Mesenchymal stem cell (in vitro differentiated cells and primary cell): Measurements from ENCODE around the gene TMEM81.

Source experiments
- DNase-seq: peaks from one replicate; pipeline ENCODE4 v3.0.0-alpha.2; 2013
- H2AFZ ChIP-seq: one replicate; pipeline ENCODE4 v1.6.1; 2013; ENCODE audit warnings: low read depth, mild to moderate bottlenecking, control low read depth, inconsistent platforms, low read length, moderate library complexity
- H2AK5ac ChIP-seq: 2 replicates; pipeline ENCODE4 v1.6.1; 2013; ENCODE audit warnings: low read length, moderate library complexity, mild to moderate bottlenecking, inconsistent platforms; ENCODE audit not compliant: severe bottlenecking
- H2BK120ac ChIP-seq: one replicate; pipeline ENCODE4 v1.6.1; 2013; ENCODE audit warnings: low read depth, mild to moderate bottlenecking, inconsistent platforms, low read length, moderate library complexity
- H2BK12ac ChIP-seq, 2 experiments: one replicate each; pipeline ENCODE4 v1.6.1; 2013; ENCODE audit warnings: inconsistent platforms in 2 of 2, low read length in 2 of 2, mild to moderate bottlenecking in 2 of 2, moderate library complexity in 2 of 2, control low read depth in 1 of 2
- H2BK15ac ChIP-seq: one replicate; pipeline ENCODE4 v1.6.1; 2013; ENCODE audit warnings: mild to moderate bottlenecking, low read depth, inconsistent platforms; ENCODE audit not compliant: poor library complexity, severe bottlenecking
- H2BK5ac ChIP-seq: 2 replicates; pipeline ENCODE4 v1.6.1; 2013; ENCODE audit warnings: low read depth, mild to moderate bottlenecking, low read length, control low read depth, inconsistent platforms; ENCODE audit not compliant: poor library complexity, severe bottlenecking
- H3K14ac ChIP-seq, 2 experiments: one replicate each; pipeline ENCODE4 v1.6.1; 2013; ENCODE audit warnings: inconsistent platforms in 2 of 2, low read length in 2 of 2, control low read depth in 1 of 2, mild to moderate bottlenecking in 1 of 2, moderate library complexity in 1 of 2
- H3K18ac ChIP-seq, 2 experiments: one replicate each; pipeline ENCODE4 v1.6.1; 2013; ENCODE audit warnings: inconsistent platforms in 2 of 2, low read length in 2 of 2, control low read depth in 1 of 2, low read depth in 1 of 2, mild to moderate bottlenecking in 1 of 2
- H3K23ac ChIP-seq, 2 experiments: one replicate each; pipeline ENCODE4 v1.6.1; 2013; ENCODE audit warnings: inconsistent platforms in 2 of 2, low read length in 2 of 2, mild to moderate bottlenecking in 2 of 2, moderate library complexity in 2 of 2, control low read depth in 1 of 2
- H3K27ac ChIP-seq: 2 replicates; pipeline ENCODE4 v1.5.1; 2013; ENCODE audit warnings: mild to moderate bottlenecking, moderate library complexity, low read length, control low read depth, inconsistent platforms; ENCODE audit not compliant: poor library complexity, severe bottlenecking
- H3K27me3 ChIP-seq, 2 experiments: 2 replicates each; pipeline versions ENCODE4 v1.6.1 to v1.7.0; 2013; ENCODE audit warnings: low read length in 2 of 2, mild to moderate bottlenecking in 2 of 2, moderate library complexity in 2 of 2, control low read depth in 1 of 2, inconsistent platforms in 1 of 2; ENCODE audit not compliant: control insufficient read depth in 1 of 2, insufficient read depth in 1 of 2
- H3K36me3 ChIP-seq, 2 experiments: 2 replicates each; pipeline versions ENCODE4 v1.6.1 to v1.7.0; 2013; ENCODE audit warnings: low read length in 2 of 2, control low read depth in 1 of 2, inconsistent platforms in 1 of 2, low read depth in 1 of 2, mild to moderate bottlenecking in 1 of 2; ENCODE audit not compliant: insufficient read depth in 2 of 2, control insufficient read depth in 1 of 2
- H3K4ac ChIP-seq, 2 experiments: one replicate each; pipeline ENCODE4 v1.6.1; 2013; ENCODE audit warnings: inconsistent platforms in 2 of 2, low read length in 2 of 2, mild to moderate bottlenecking in 2 of 2, moderate library complexity in 2 of 2, control low read depth in 1 of 2, low read depth in 1 of 2
- H3K4me1 ChIP-seq: 2 replicates; pipeline ENCODE4 v1.6.1; 2013; ENCODE audit warnings: low read depth, low read length, control low read depth; ENCODE audit not compliant: control insufficient read depth, insufficient read depth
- H3K4me2 ChIP-seq: 2 replicates; pipeline ENCODE4 v1.6.1; 2013; ENCODE audit warnings: low read length, mild to moderate bottlenecking, inconsistent platforms; ENCODE audit not compliant: poor library complexity, severe bottlenecking
- H3K4me3 ChIP-seq, 2 experiments: 2 replicates each; pipeline versions ENCODE4 v1.5.1 to v1.7.0; 2013; ENCODE audit warnings: low read length in 2 of 2, mild to moderate bottlenecking in 2 of 2, control low read depth in 1 of 2, low read depth in 1 of 2; ENCODE audit not compliant: insufficient read depth in 1 of 2
- H3K79me1 ChIP-seq: replicated peaks from 2 replicates; pipeline ENCODE4 v1.6.1; 2013; ENCODE audit warnings: mild to moderate bottlenecking, control low read depth, low read length, inconsistent platforms; ENCODE audit not compliant: poor library complexity, severe bottlenecking
- H3K9ac ChIP-seq: 2 replicates; pipeline ENCODE4 v1.7.0; 2013; ENCODE audit warnings: mild to moderate bottlenecking, low read length, moderate library complexity
- H3K9me3 ChIP-seq: 2 replicates; pipeline ENCODE4 v1.7.0; 2013; ENCODE audit warnings: mild to moderate bottlenecking, low read length; ENCODE audit not compliant: control insufficient read depth
- H4K8ac ChIP-seq: one replicate; pipeline ENCODE4 v1.6.1; 2013; ENCODE audit warnings: inconsistent platforms, mild to moderate bottlenecking, low read length, moderate library complexity
- H4K91ac ChIP-seq: one replicate; pipeline ENCODE4 v1.6.1; 2013; ENCODE audit warnings: mild to moderate bottlenecking, low read length, inconsistent platforms
- WGBS: methylation state at CpG from one replicate; pipeline ENCODE4 v1.1.7; 2013; ENCODE audit warnings: mixed read lengths; 5-methylcytosine and 5-hydroxymethylcytosine counted together

Gene TMEM81

DNA sequence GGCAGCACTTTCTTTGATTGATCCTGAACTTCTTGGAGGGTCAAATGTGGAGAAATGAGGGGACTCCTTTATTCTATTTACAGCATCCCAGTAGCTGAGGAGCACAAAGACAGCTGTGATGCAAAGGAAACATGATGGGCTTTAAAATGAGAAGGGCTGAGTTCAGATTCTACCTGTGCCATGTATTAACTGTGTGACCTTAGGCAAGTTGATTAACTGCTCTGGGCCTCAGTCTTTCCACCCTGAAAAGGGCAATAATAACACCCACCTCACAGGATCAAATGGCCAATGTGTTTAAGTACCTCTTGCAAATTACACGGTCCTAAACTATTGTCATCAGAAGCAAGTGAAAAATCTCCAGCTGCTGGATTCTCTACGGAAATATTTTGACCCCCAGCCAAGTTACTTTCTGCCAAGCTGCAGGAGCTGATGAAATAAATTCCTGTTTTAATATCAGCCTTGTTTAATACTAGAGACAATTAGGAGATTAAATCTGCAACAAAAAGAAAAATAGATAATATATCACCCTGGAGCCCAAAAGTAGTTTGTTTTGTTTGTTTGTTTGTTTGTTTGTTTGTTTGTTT is 15.7 kb downstream of the TMEM81 start:
- H3K36me3 ChIP-seq = no peaks in the 10 kb centered on the region
- H3K9ac ChIP-seq = no peak overlapping the region
- H3K9me3 ChIP-seq = no peaks in the 10 kb centered on the region
- H2AK5ac ChIP-seq = no peak overlapping the region
- H3K14ac ChIP-seq = no peak overlapping the region
- H2BK12ac ChIP-seq = no peak overlapping the region
- no peak overlapping the region for H3K4me3 ChIP-seq
- DNase-seq = no peak
- no peak overlapping the region for H2AFZ ChIP-seq
- H3K79me1 ChIP-seq = no peaks in the 10 kb centered on the region
- H3K18ac ChIP-seq = no peak overlapping the region
- peaks cover 12 to 25% of the 10 kb centered on the region in 2 experiments for H3K27me3 ChIP-seq
- H2BK15ac ChIP-seq = no peak overlapping the region
- no peak overlapping the region for H3K4me2 ChIP-seq
- H3K27ac ChIP-seq = no peak overlapping the region
- WGBS = 79% methylated on average over 2 of the region's 2 CpGs
- H4K91ac ChIP-seq = no peak overlapping the region
- no peak overlapping the region for H3K4ac ChIP-seq
- H2BK5ac ChIP-seq = no peak overlapping the region
- no peak overlapping the region for H2BK120ac ChIP-seq
- no peaks in the 10 kb centered on the region for H3K4me1 ChIP-seq
- H4K8ac ChIP-seq = no peak overlapping the region
- no peak overlapping the region for H3K23ac ChIP-seq

DNA sequence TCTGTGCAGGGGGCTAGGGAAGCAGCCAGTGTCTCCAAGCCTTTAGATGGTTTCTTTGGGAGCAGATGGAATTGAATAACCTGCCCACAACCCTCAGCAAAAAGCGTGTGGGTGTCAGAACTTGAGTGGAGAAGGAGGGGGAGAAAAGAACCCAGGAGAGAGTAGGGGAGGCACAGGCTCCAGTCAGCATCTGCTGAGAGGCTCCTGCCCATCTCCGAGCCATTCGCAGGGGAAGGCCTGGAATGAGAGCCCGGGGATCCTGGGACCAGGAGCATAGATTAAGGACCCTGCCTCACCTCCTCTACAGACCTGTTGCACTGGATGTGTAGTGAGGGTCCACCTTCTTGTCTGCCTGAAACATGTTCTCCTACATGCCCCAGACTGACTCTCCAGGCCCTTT is 16.3 kb downstream of the TMEM81 start:
- 100% methylated on average over 2 of the region's 4 CpGs for WGBS

DNA sequence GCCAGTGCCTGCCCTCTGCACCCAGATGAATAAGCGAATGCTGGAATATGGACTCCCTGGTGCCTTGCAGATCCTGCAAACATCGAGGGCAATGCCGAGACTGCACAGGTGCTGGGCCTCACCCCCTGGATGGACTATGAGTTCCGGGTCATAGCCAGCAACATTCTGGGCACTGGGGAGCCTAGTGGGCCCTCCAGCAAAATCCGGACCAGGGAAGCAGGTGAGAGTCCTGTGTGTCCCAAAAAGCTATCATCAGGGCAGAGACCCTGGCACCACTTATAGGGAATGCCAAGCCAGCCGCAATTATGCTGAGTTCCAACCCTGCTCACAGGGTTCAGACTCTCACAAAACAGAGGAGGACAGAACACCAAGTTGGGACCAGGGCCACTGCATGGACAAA is 17.2 kb downstream of the TMEM81 start:
- WGBS = 80% methylated on average over 6 of the region's 6 CpGs
- H3K4ac ChIP-seq = no peak overlapping the region
- H3K14ac ChIP-seq = no peak overlapping the region
- H2AFZ ChIP-seq = no peak overlapping the region
- no peak overlapping the region for H3K4me3 ChIP-seq
- no peak overlapping the region for H2AK5ac ChIP-seq
- no peak overlapping the region for H4K91ac ChIP-seq
- no peak overlapping the region for H3K23ac ChIP-seq
- H2BK5ac ChIP-seq = no peak overlapping the region
- no peaks in the 10 kb centered on the region for H3K36me3 ChIP-seq
- no peak for DNase-seq
- H3K27ac ChIP-seq = no peak overlapping the region
- H4K8ac ChIP-seq = no peak overlapping the region
- H3K4me1 ChIP-seq = peaks cover under 1% of the 10 kb centered on the region
- no peak overlapping the region for H2BK120ac ChIP-seq
- no peak overlapping the region for H2BK12ac ChIP-seq
- no peak overlapping the region for H3K18ac ChIP-seq
- H2BK15ac ChIP-seq = no peak overlapping the region
- peaks cover 12 to 37% of the 10 kb centered on the region in 2 experiments for H3K27me3 ChIP-seq
- no peaks in the 10 kb centered on the region for H3K9me3 ChIP-seq
- no peak overlapping the region for H3K9ac ChIP-seq
- H3K79me1 ChIP-seq = no peaks in the 10 kb centered on the region
- H3K4me2 ChIP-seq = no peak overlapping the region

More for the DNA sequence above, 16.3 kb downstream of the TMEM81 start:
- Histone ChIP-seq H4K8ac (no peak overlapping the region), H3K14ac (no peak overlapping the region), H2AK5ac (no peak overlapping the region), H3K4me1 (no peaks in the 10 kb centered on the region), H4K91ac (no peak overlapping the region), H3K36me3 (no peaks in the 10 kb centered on the region), H2AFZ (no peak overlapping the region), H3K27ac (no peak overlapping the region), H3K79me1 (no peaks in the 10 kb centered on the region), H2BK15ac (no peak overlapping the region), H3K4me3 (no peak overlapping the region), H3K4me2 (no peak overlapping the region), H3K4ac (no peak overlapping the region), H2BK5ac (no peak overlapping the region), H2BK120ac (no peak overlapping the region), H3K18ac (no peak overlapping the region), H3K9ac (no peak overlapping the region), H3K23ac (no peak overlapping the region), H3K27me3 (peaks cover 12 to 28% of the 10 kb centered on the region in 2 experiments), H3K9me3 (no peaks in the 10 kb centered on the region), H2BK12ac (no peak overlapping the region)
- no peak for DNase-seq

DNA sequence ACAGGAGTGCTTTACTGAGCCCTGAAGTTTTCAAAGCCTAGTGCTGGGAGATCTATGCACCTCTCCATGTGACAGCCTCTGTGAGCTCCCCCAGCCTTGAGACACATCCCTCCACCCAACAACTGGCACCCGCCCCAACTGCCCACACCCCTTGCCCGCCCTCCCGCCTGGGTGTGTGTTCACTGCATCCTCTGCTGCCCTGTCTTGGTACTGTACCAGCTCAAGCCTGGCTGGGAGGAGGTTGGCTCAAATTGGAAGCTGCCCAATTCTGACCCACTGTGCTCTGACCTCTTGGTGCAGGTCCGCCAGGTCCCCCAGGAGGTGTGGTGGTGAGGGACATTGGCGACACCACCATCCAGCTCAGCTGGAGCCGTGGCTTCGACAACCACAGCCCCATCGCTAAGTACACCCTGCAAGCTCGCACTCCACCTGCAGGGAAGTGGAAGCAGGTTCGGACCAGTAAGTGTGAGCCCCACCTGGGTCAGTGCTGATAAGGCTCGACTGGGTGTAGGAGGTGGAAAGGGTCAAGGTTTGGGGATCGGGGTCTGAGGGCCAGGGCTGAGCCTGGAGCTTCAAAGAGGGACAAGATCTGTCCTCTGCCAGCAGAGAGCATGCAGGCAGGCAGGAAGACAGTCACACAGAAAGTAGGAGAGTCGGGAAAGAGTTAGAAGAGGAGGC is 18.0 kb downstream of the TMEM81 start:
- no peak overlapping the region for H3K4ac ChIP-seq
- no peaks in the 10 kb centered on the region for H3K79me1 ChIP-seq
- H3K23ac ChIP-seq = no peak overlapping the region
- H3K4me3 ChIP-seq = no peak overlapping the region
- no peak overlapping the region for H4K8ac ChIP-seq
- no peak overlapping the region for H3K14ac ChIP-seq
- WGBS = 67% methylated on average over 13 of the region's 13 CpGs
- H2BK5ac ChIP-seq = no peak overlapping the region
- H2AK5ac ChIP-seq = no peak overlapping the region
- H3K18ac ChIP-seq = no peak overlapping the region
- no peak overlapping the region for H2AFZ ChIP-seq
- no peak overlapping the region for H3K4me2 ChIP-seq
- no peak overlapping the region for H3K27ac ChIP-seq
- H3K9me3 ChIP-seq = no peaks in the 10 kb centered on the region
- no peak overlapping the region for H4K91ac ChIP-seq
- H2BK120ac ChIP-seq = no peak overlapping the region
- no peaks in the 10 kb centered on the region for H3K36me3 ChIP-seq
- peaks cover 12 to 39% of the 10 kb centered on the region in 2 experiments for H3K27me3 ChIP-seq
- H3K9ac ChIP-seq = no peak overlapping the region
- peaks cover 5% of the 10 kb centered on the region for H3K4me1 ChIP-seq
- no peak overlapping the region for H2BK15ac ChIP-seq
- no peak overlapping the region for H2BK12ac ChIP-seq
- DNase-seq = no peak
